Dermis microvascular lymphatic vessel endothelial cell (primary cell): Measurements from ENCODE around the gene RFXANK. TPM values are rescaled to one million over a fixed set of nuclear protein-coding genes. Genes with fewer than 3 reads are reported as not detected.

Experiments used
- DNase-seq, 2 donors: peaks; one replicate each; pipeline versions ENCODE4 v3.0.0 to v3.0.0-alpha.2; 2010; ENCODE audit warnings: low read depth in 2 of 2
- total RNA-seq: library from RNA; depleted of rRNA; stranded (reverse); fragments of >200 nt; gene quantifications from 2 replicates; pipeline ENCODE4 v1.2.1, GENCODE V29; 2014

The RFXANK gene
- total RNA-seq, 1 donor from 2014 or later: 70.7 TPM

- DNase-seq: no peak
Observed at GRCh38 chr19:19227217-19227616, 35.2 kb downstream of the RFXANK start.

GRCh38 chr19:19229701-19230100 lies 37.6 kb downstream of the RFXANK start:
- DNase-seq: no peak

- no peak for DNase-seq
Observed at GRCh38 chr19:19230999-19231398, 38.9 kb downstream of the RFXANK start.

- no peak for DNase-seq
Observed at GRCh38 chr19:19232261-19232721, 40.2 kb downstream of the RFXANK start.

GRCh38 chr19:19234220-19234816 lies 42.3 kb downstream of the RFXANK start:
- DNase-seq: no peak

GRCh38 chr19:19236173-19236572 lies 44.1 kb downstream of the RFXANK start:
- DNase-seq: no peak

GRCh38 chr19:19238126-19238894 lies 46.3 kb downstream of the RFXANK start:
- DNase-seq: no peak

- no peak for DNase-seq
Observed at GRCh38 chr19:19239675-19240074, 47.6 kb downstream of the RFXANK start.

GRCh38 chr19:19240476-19240875 lies 48.4 kb downstream of the RFXANK start:
- no peak for DNase-seq

GRCh38 chr19:19250196-19250801 lies 58.2 kb downstream of the RFXANK start:
- no peak for DNase-seq

Other genes starting within 250 kb of the RFXANK start
- 11.0 and 16.1 TPM in 2 replicates for gene SUGP2, start 158.7 kb upstream of the RFXANK start, total RNA-seq
- gene ARMC6, start 158.7 kb upstream of the RFXANK start, total RNA-seq: 41.0 and 53.7 TPM in 2 replicates
- 3.7 and 4.7 TPM in 2 replicates for gene SLC25A42, start 128.3 kb upstream of the RFXANK start, total RNA-seq
- gene TMEM161A, start 53.8 kb upstream of the RFXANK start, total RNA-seq: 11.3 and 20.5 TPM in 2 replicates
- gene MEF2B, start 22.0 kb upstream of the RFXANK start, total RNA-seq: not detected in 2 replicates
- 15.8 and 17.8 TPM in 2 replicates for gene BORCS8, start 106 bp upstream of the RFXANK start, total RNA-seq
- gene NR2C2AP, start 11.2 kb downstream of the RFXANK start, total RNA-seq: 8.1 and 10.6 TPM in 2 replicates
- gene NCAN, start 19.7 kb downstream of the RFXANK start, total RNA-seq: under 0.01 TPM in 1 of 2 replicates, not detected in the other
- not detected in 2 replicates for gene TM6SF2, start 81.0 kb downstream of the RFXANK start, total RNA-seq
- gene SUGP1, start 128.3 kb downstream of the RFXANK start, total RNA-seq: 17.7 TPM in 2 replicates
- gene MAU2, start 128.6 kb downstream of the RFXANK start, total RNA-seq: 16.9 and 38.2 TPM in 2 replicates
- gene GATAD2A, start 213.4 kb downstream of the RFXANK start, total RNA-seq: 33.1 and 43.7 TPM in 2 replicates